ENCODE measurements around the gene MCF2L2.

The MCF2L2 gene

DNA sequence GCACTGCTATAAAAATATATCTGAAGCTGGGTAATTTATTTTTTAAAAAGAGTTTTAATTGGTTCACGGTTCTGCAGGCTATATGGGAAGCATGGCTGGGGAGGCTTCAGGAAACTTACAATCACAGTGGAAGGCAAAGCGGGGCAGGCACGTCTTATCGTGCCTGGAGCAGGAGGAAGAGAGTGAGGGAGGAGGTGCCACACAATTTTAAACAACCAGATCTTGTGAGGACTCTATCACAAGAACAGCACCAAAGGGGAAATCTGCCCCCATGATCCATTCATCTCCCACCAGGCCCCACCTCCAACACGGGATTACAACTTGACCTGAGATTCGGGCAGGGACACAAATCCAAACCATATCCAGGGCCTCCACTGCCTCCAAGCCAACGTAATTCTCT lies 75.0 kb downstream of the MCF2L2 start:
- TF ChIP-seq, protein P1, sequence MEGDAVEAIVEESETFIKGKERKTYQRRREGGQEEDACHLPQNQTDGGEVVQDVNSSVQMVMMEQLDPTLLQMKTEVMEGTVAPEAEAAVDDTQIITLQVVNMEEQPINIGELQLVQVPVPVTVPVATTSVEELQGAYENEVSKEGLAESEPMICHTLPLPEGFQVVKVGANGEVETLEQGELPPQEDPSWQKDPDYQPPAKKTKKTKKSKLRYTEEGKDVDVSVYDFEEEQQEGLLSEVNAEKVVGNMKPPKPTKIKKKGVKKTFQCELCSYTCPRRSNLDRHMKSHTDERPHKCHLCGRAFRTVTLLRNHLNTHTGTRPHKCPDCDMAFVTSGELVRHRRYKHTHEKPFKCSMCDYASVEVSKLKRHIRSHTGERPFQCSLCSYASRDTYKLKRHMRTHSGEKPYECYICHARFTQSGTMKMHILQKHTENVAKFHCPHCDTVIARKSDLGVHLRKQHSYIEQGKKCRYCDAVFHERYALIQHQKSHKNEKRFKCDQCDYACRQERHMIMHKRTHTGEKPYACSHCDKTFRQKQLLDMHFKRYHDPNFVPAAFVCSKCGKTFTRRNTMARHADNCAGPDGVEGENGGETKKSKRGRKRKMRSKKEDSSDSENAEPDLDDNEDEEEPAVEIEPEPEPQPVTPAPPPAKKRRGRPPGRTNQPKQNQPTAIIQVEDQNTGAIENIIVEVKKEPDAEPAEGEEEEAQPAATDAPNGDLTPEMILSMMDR (IDR thresholded peaks at IDR 0.05; ENCODE audit: control extremely low read depth, extremely low read depth, low read depth, missing control alignments): no peak
- ChIA-PET POLR2A (no interaction called here), CTCF (interaction anchor here (1.0 kb wide), 1 partner anchor 16 kb away, joined by 4 read pairs; no protein-coding TSS in a partner anchor)
- DNase-seq (ENCODE audit: extremely low spot score): no peak

GRCh38 chr3:183350164-183350563 lies 78.3 kb downstream of the MCF2L2 start:
- TF ChIP-seq, protein P1 (IDR thresholded peaks at IDR 0.05; ENCODE audit: control extremely low read depth, extremely low read depth, low read depth, missing control alignments): no peak
- DNase-seq (ENCODE audit: extremely low spot score): no peak
- CTCF ChIA-PET: no interaction called here
- POLR2A ChIA-PET: interaction anchor here (0.6 kb wide), 1 partner anchor 590 kb away, joined by 4 read pairs; no protein-coding TSS in a partner anchor

DNA sequence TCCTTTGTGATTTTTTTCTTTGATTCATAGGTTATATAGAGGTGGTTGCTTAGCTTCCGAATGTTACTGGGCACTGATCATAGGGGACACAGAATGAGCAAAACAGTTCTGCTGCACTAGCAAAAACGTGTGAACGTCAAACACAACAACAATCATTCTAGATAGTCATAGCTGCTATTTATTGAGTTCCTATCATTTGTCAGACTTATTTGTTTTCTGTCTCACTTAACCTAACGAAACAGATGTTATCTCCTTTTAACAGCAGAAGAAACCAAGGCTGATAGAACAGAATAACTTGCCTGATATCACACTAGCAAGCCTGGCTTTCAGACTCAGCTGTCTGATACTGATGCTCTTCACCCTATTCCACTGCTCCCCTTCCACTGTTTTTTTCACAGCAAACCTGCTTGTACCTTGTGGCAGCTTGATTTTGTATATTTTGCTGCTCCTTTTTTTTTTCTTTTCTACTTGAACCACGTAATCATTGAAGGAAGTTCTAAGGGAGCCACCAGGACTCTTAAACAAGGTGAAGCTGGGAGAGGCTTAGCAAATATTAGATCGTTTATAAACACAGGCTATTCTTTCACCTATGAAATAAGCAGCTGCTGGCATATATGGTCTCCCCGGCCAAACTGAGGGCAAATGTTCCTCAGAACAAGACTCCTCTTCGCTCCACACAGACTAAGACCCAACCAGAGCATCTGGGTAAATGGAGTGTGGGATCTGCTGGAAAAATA lies 78.8 kb downstream of the MCF2L2 start:
- ChIA-PET POLR2A (no interaction called here), CTCF (no interaction called here)
- TF ChIP-seq, protein P1 (IDR thresholded peaks at IDR 0.05; ENCODE audit: control extremely low read depth, extremely low read depth, low read depth, missing control alignments): no peak
- DNase-seq (ENCODE audit: extremely low spot score): no peak

DNA sequence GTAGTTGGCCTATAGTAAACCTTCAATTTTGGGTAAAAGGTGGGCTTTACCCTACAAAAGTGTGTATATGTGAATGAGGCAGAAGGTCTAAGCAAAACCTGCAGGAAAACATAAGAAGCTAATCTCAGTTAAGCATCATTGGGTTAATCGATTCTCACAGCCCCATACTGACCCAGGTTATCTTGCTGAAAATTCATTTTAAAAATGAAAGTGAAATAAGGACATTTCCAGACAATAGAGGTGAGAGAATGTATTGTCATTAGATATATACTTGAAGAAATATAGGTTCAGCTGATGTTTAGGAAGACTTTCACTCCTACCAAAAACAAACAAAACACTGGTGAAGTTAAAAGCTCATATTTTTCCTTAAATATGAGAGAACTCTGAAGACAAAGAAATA lies 85.6 kb downstream of the MCF2L2 start:
- POLR2A ChIA-PET: no interaction called here

GRCh38 chr3:183341545-183342288 lies 86.7 kb downstream of the MCF2L2 start:
- ChIA-PET CTCF (no interaction called here), POLR2A (no interaction called here)
- DNase-seq (ENCODE audit: extremely low spot score): no peak
- TF ChIP-seq, protein P1 (IDR thresholded peaks at IDR 0.05; ENCODE audit: control extremely low read depth, extremely low read depth, low read depth, missing control alignments): no peak

More for the DNA sequence above, 85.6 kb downstream of the MCF2L2 start:
- TF ChIP-seq, protein P1 (IDR thresholded peaks at IDR 0.05; ENCODE audit: control extremely low read depth, extremely low read depth, low read depth, missing control alignments): no peak
- CTCF ChIA-PET: no interaction called here
- DNase-seq (ENCODE audit: extremely low spot score): no peak

DNA sequence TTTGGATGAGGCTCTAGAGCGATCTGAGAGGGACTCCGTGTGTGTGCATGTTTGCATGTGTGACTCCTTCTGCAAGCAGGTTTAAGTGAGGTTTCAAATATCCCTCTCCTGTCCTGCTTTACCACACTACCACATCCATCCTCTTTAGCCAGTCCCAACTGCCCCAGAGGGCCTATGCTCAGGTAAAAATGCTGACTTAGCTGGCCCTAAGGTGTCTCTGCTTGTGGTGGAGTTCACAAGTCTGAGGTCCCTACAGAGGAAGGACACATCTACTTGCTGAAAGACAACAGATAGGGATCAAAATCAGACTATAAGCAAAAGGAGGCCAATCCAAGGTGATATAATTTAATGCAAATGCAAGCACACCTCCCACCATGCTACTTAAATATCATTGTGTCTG lies 88.2 kb downstream of the MCF2L2 start:
- CTCF ChIA-PET: no interaction called here

More for the DNA sequence above, 88.2 kb downstream of the MCF2L2 start:
- POLR2A ChIA-PET: no interaction called here
- DNase-seq (ENCODE audit: extremely low spot score): no peak
- TF ChIP-seq, protein P1 (IDR thresholded peaks at IDR 0.05; ENCODE audit: control extremely low read depth, extremely low read depth, low read depth, missing control alignments): no peak
